ENCODE results near the gene MRPS22. TPM values are rescaled to one million over a fixed set of nuclear protein-coding genes. Genes with fewer than 3 reads are reported as not detected.
"Not testable (repeated sequence)": the region's sequence is repeated elsewhere in the genome, so short reads cannot be mapped to it uniquely, and the experiment has no call there.

MRPS22 gene
- total RNA-seq, 4 donors from 2014 or later = 50.2 to 73.2 (median 62.3) TPM

DNA sequence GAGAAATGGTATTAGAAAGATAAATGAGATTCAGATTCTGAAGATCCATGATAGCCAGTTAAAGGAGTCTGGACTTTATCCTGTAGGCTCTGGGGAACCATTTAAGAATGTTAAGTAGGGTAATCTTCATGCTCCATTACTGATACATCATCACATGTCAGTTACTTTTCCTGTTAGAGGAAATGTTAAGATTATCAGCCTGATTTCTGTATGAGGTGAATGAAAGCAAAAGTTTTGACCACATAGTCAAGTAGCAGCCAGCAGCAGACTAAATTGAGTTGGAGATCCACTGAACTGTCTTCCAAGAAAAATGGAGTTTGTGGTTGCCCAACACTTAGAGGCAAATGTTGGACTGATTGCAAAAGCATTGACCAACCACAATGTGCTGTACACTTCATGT lies 50.3 kb downstream of the MRPS22 start:
- no peak for DNase-seq
- Histone ChIP-seq H3K4me1 (peaks cover 4 to 12% (median 5%) of the 10 kb centered on the region in 3 donors), H3K27me3 (no peaks in the 10 kb centered on the region), H3K9me3 (no peaks in the 10 kb centered on the region), H3K27ac (no peak overlapping the region), H3K4me3 (no peak overlapping the region), H3K36me3 (no peaks in the 10 kb centered on the region)
- TF ChIP-seq, protein P1, sequence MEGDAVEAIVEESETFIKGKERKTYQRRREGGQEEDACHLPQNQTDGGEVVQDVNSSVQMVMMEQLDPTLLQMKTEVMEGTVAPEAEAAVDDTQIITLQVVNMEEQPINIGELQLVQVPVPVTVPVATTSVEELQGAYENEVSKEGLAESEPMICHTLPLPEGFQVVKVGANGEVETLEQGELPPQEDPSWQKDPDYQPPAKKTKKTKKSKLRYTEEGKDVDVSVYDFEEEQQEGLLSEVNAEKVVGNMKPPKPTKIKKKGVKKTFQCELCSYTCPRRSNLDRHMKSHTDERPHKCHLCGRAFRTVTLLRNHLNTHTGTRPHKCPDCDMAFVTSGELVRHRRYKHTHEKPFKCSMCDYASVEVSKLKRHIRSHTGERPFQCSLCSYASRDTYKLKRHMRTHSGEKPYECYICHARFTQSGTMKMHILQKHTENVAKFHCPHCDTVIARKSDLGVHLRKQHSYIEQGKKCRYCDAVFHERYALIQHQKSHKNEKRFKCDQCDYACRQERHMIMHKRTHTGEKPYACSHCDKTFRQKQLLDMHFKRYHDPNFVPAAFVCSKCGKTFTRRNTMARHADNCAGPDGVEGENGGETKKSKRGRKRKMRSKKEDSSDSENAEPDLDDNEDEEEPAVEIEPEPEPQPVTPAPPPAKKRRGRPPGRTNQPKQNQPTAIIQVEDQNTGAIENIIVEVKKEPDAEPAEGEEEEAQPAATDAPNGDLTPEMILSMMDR (IDR thresholded peaks at IDR 0.05) = no peak
- no peak for TF ChIP-seq POLR2A (IDR thresholded peaks at IDR 0.05)
- intact Hi-C loops (cut with DNase I) = no loop called here

DNA sequence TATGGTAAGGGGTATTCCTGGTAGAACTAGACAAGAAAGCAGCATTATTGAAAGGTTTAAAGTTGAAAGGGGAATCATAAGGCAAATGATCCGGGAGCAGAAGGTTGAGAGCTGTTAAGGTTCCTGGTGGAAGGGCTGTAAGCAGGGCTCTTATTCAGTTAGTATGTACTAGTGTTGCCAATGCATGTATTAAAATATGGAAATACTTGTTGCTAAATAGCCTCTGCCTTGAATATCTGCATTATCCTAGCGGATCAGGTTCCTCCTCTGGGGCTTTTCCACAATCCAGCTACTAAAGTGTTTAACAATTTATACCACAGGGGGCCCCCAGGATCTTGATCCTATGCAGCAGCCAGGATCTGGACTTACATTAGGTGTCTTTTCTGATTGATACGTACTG lies 52.9 kb downstream of the MRPS22 start:
- intact Hi-C loops (cut with DNase I) = no loop called here
- Histone ChIP-seq H3K4me3 (no peak overlapping the region), H3K9me3 (peaks cover 0 to 8% (median 5%) of the 10 kb centered on the region in 3 donors), H3K27ac (no peak overlapping the region), H3K36me3 (no peaks in the 10 kb centered on the region), H3K4me1 (no peaks in the 10 kb centered on the region), H3K27me3 (no peaks in the 10 kb centered on the region)
- no peak for DNase-seq
- TF ChIP-seq POLR2A (IDR thresholded peaks at IDR 0.05) = no peak
- TF ChIP-seq, protein P1 (IDR thresholded peaks at IDR 0.05) = no peak
- WGBS, 2 donors = 89 to 90% methylated on average over 3 of the region's 3 CpGs

DNA sequence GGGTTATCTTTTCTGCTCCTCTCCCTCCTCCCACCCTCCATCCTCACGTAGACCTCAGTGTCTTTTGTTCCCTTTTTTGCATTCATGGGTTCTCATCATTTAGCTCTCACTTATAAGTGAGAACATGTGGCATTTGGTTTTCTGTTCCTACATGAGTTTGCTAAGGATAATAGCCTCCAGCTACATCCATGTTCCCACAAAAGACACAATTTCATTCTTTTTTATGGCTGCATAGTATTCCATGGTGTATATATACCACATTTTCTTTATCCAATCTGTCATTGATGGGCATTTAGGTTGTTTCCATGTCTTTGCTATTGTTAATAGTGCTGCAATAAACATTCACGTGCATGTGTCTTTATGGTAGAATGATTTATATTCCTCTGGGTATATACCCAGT lies 57.3 kb downstream of the MRPS22 start:
- H3K27ac ChIP-seq; DNase-seq; intact Hi-C loops (cut with DNase I); H3K4me1 ChIP-seq; H3K4me3 ChIP-seq; H3K27me3 ChIP-seq; H3K36me3 ChIP-seq: not testable (repeated sequence)
- H3K9me3 ChIP-seq = peaks cover 0 to 44% (median 29%) of the 10 kb centered on the region in 3 donors
- 83 to 91% methylated on average over 2 of the region's 2 CpGs for WGBS, 2 donors

Small RNAs within 50 kb of the gene (small RNA-seq; reads per million reads assigned to genes)
- 0 reads per million in 4 donors for gene RF00026

Other genes with a start within 250 kb of the MRPS22 start
- gene COPB2, start 45.6 kb downstream of the MRPS22 start, total RNA-seq = 100 to 1,000 TPM in 1 of 4 donors, 10 to 100 TPM in 3; 62.6 to 103 (median 86.8) TPM
- gene RBP2, start 132.5 kb downstream of the MRPS22 start, total RNA-seq = not detected
- 10 to 100 TPM in 3 of 4 donors, 1 to 10 TPM in 1; 9.0 to 42.9 (median 21.6) TPM for gene RBP1, start 195.7 kb downstream of the MRPS22 start, total RNA-seq